ENCODE data around the gene PTPRM.

Gene PTPRM

DNA sequence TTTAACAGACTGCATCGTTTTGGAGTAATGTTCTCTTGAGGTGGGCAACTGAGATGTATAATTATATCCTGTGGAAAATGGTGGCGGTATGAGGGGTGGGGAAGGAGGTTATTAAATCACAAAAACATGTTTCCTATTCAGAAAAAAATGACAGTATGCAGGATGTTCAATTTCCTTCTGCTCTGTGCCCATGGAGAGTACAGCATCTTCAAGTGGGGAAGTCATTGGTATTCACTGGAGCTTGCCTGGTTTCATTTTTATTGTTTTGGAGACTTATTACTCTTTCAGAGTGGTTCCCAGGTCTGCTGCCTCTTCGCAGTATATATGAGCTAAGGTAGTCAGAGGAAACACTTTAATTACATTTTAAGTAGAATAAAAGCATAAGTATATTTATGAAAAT lies 723.3 kb downstream of the PTPRM start:
- no peaks in the 10 kb centered on the region for H3K4me1 ChIP-seq (ENCODE audit: insufficient read depth, insufficient read length)
- H3K4me3 ChIP-seq (ENCODE audit: insufficient read length, low read depth), result no peak overlapping the region
- no peaks in the 10 kb centered on the region for H3K9me3 ChIP-seq (ENCODE audit: insufficient read depth, low read length)
- no peaks in the 10 kb centered on the region for H3K36me3 ChIP-seq (ENCODE audit: insufficient read depth, insufficient read length, low read length)
- TF ChIP-seq YY1 (IDR thresholded peaks at IDR 0.05; ENCODE audit: insufficient read depth, insufficient read length), result no peak
- TF ChIP-seq SUZ12 (IDR thresholded peaks at IDR 0.05; ENCODE audit: extremely low read depth, insufficient read depth, insufficient read length), result no peak
- TF ChIP-seq ZNF274 (IDR thresholded peaks at IDR 0.05; ENCODE audit: low read depth, low read length), result no peak
- H3K9ac ChIP-seq (ENCODE audit: insufficient read length, low read depth), result no peak overlapping the region
- no peak for DNase-seq (ENCODE audit: low read depth, low spot score)
- H3K27me3 ChIP-seq (ENCODE audit: insufficient read depth, insufficient read length), result no peaks in the 10 kb centered on the region

- Histone ChIP-seq H3K36me3 (ENCODE audit: insufficient read depth, insufficient read length, low read length) (no peaks in the 10 kb centered on the region), H3K9ac (ENCODE audit: insufficient read length, low read depth) (no peak overlapping the region), H3K4me1 (ENCODE audit: insufficient read depth, insufficient read length) (no peaks in the 10 kb centered on the region), H3K9me3 (ENCODE audit: insufficient read depth, low read length) (no peaks in the 10 kb centered on the region), H3K4me3 (ENCODE audit: insufficient read length, low read depth) (no peak overlapping the region), H3K27me3 (ENCODE audit: insufficient read depth, insufficient read length) (no peaks in the 10 kb centered on the region)
- no peak for TF ChIP-seq SUZ12 (IDR thresholded peaks at IDR 0.05; ENCODE audit: extremely low read depth, insufficient read depth, insufficient read length)
- no peak for TF ChIP-seq YY1 (IDR thresholded peaks at IDR 0.05; ENCODE audit: insufficient read depth, insufficient read length)
- TF ChIP-seq ZNF274 (IDR thresholded peaks at IDR 0.05; ENCODE audit: low read depth, low read length), result no peak
- DNase-seq (ENCODE audit: low read depth, low spot score), result no peak
These were observed 723.8 kb downstream of the PTPRM start for GRCh38 chr18:8290913-8291312.

GRCh38 chr18:8293184-8293583 lies 726.1 kb downstream of the PTPRM start:
- TF ChIP-seq SUZ12 (IDR thresholded peaks at IDR 0.05; ENCODE audit: extremely low read depth, insufficient read depth, insufficient read length), result no peak
- TF ChIP-seq YY1 (IDR thresholded peaks at IDR 0.05; ENCODE audit: insufficient read depth, insufficient read length), result no peak
- no peak for TF ChIP-seq ZNF274 (IDR thresholded peaks at IDR 0.05; ENCODE audit: low read depth, low read length)
- Histone ChIP-seq H3K27me3 (ENCODE audit: insufficient read depth, insufficient read length) (no peaks in the 10 kb centered on the region), H3K9ac (ENCODE audit: insufficient read length, low read depth) (no peak overlapping the region), H3K9me3 (ENCODE audit: insufficient read depth, low read length) (no peaks in the 10 kb centered on the region), H3K4me1 (ENCODE audit: insufficient read depth, insufficient read length) (no peaks in the 10 kb centered on the region), H3K36me3 (ENCODE audit: insufficient read depth, insufficient read length, low read length) (no peaks in the 10 kb centered on the region), H3K4me3 (ENCODE audit: insufficient read length, low read depth) (no peak overlapping the region)
- no peak for DNase-seq (ENCODE audit: low read depth, low spot score)

DNA sequence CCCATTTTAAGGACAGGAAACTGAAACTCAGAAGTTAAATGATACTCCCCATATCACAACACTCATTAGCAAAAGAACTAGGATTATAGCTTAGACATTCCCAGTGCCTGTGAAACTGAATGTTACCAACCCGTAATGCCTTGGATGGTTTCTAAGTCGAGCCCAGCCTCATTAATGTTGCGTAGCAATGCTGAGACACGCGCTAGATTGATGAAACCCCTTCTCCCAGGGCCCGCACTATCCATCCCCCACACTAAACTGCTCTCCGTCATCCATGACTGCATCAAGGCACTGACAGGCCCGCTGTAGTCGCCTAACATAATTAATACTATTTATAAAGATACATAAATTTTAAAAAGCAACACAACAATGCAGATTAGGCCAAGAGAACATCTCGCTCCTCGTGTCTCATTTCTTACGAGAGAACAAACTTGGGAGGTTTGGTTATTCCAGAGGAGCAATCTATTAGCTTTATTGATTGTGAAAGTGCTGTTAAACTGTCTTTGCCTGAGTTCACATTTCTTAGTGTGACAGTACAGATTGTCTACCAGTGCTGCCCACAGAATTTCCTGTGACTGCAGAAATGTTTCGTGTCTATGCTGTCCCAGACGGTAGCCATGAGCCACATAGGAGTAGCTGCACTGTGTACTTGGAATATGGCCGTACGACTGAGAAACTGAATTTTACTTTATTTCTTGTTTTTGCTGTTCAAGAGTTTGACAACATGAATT lies 729.9 kb downstream of the PTPRM start:
- TF ChIP-seq ZNF274 (IDR thresholded peaks at IDR 0.05; ENCODE audit: low read depth, low read length), result no peak
- no peak for TF ChIP-seq SUZ12 (IDR thresholded peaks at IDR 0.05; ENCODE audit: extremely low read depth, insufficient read depth, insufficient read length)
- TF ChIP-seq YY1 (IDR thresholded peaks at IDR 0.05; ENCODE audit: insufficient read depth, insufficient read length), result no peak
- DNase-seq (ENCODE audit: low read depth, low spot score), result no peak

DNA sequence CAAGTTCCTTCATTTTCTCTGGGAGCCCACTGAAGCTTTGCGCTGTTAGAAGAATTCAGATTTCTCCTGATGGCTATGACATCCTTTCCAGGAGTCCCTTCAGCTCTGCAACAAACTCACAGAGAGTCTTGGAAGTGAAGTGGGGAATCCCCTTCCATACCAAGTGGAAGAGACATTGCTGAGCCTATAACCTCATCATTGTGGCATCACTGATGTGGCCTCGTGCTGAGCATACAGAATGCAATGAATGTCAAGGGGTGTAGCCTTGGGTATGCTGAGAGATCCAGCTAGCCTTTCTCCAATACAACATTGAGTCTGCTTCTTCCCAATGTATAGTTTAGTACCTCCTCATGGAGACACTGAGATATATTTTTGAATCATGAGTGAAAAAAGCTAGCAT lies 731.1 kb downstream of the PTPRM start:
- no peak for DNase-seq (ENCODE audit: low read depth, low spot score)
- H3K36me3 ChIP-seq (ENCODE audit: insufficient read depth, insufficient read length, low read length), result no peaks in the 10 kb centered on the region
- no peak overlapping the region for H3K4me3 ChIP-seq (ENCODE audit: insufficient read length, low read depth)
- no peaks in the 10 kb centered on the region for H3K4me1 ChIP-seq (ENCODE audit: insufficient read depth, insufficient read length)
- TF ChIP-seq YY1 (IDR thresholded peaks at IDR 0.05; ENCODE audit: insufficient read depth, insufficient read length), result no peak
- TF ChIP-seq SUZ12 (IDR thresholded peaks at IDR 0.05; ENCODE audit: extremely low read depth, insufficient read depth, insufficient read length), result no peak
- TF ChIP-seq ZNF274 (IDR thresholded peaks at IDR 0.05; ENCODE audit: low read depth, low read length), result no peak
- no peak overlapping the region for H3K9ac ChIP-seq (ENCODE audit: insufficient read length, low read depth)
- H3K9me3 ChIP-seq (ENCODE audit: insufficient read depth, low read length), result no peaks in the 10 kb centered on the region
- no peaks in the 10 kb centered on the region for H3K27me3 ChIP-seq (ENCODE audit: insufficient read depth, insufficient read length)

More for the DNA sequence above, 729.9 kb downstream of the PTPRM start:
- H3K27me3 ChIP-seq (ENCODE audit: insufficient read depth, insufficient read length), result no peaks in the 10 kb centered on the region
- no peak overlapping the region for H3K9ac ChIP-seq (ENCODE audit: insufficient read length, low read depth)
- H3K36me3 ChIP-seq (ENCODE audit: insufficient read depth, insufficient read length, low read length), result no peaks in the 10 kb centered on the region
- H3K4me1 ChIP-seq (ENCODE audit: insufficient read depth, insufficient read length), result no peaks in the 10 kb centered on the region
- no peak overlapping the region for H3K4me3 ChIP-seq (ENCODE audit: insufficient read length, low read depth)
- no peaks in the 10 kb centered on the region for H3K9me3 ChIP-seq (ENCODE audit: insufficient read depth, low read length)

GRCh38 chr18:8299054-8299980 lies 732.2 kb downstream of the PTPRM start:
- TF ChIP-seq YY1 (IDR thresholded peaks at IDR 0.05; ENCODE audit: insufficient read depth, insufficient read length), result no peak
- no peak for TF ChIP-seq SUZ12 (IDR thresholded peaks at IDR 0.05; ENCODE audit: extremely low read depth, insufficient read depth, insufficient read length)
- TF ChIP-seq ZNF274 (IDR thresholded peaks at IDR 0.05; ENCODE audit: low read depth, low read length), result no peak
- H3K27me3 ChIP-seq (ENCODE audit: insufficient read depth, insufficient read length), result no peaks in the 10 kb centered on the region
- no peak for DNase-seq (ENCODE audit: low read depth, low spot score)

More at GRCh38 chr18:8299054-8299980, 732.2 kb downstream of the PTPRM start:
- Histone ChIP-seq H3K4me3 (ENCODE audit: insufficient read length, low read depth) (no peak overlapping the region), H3K36me3 (ENCODE audit: insufficient read depth, insufficient read length, low read length) (no peaks in the 10 kb centered on the region), H3K9me3 (ENCODE audit: insufficient read depth, low read length) (no peaks in the 10 kb centered on the region), H3K9ac (ENCODE audit: insufficient read length, low read depth) (no peak overlapping the region), H3K4me1 (ENCODE audit: insufficient read depth, insufficient read length) (no peaks in the 10 kb centered on the region)
